Astrocyte of the spinal cord (primary cell): Measurements from ENCODE around the gene C13orf42.

Experiments
- DNase-seq: peaks from one replicate; pipeline ENCODE4 v3.0.0; 2011; ENCODE audit warnings: low read depth, low spot score
- H3K4me3 ChIP-seq: 2 replicates; pipeline ENCODE4 v1.5.1; 2011; ENCODE audit warnings: low read depth, mild to moderate bottlenecking, low read length, moderate library complexity
- CTCF ChIP-seq: IDR thresholded peaks from 2 replicates; pipeline ENCODE4 v1.5.1; 2012; ENCODE audit warnings: low read depth, mild to moderate bottlenecking, low read length, inconsistent platforms
- in situ Hi-C: cut with HindIII; loops from 2 replicates; pipeline ENCODE4 v1.10.0; 2017; ENCODE audit warnings: low sequenced_read_pairs

Gene C13orf42

DNA sequence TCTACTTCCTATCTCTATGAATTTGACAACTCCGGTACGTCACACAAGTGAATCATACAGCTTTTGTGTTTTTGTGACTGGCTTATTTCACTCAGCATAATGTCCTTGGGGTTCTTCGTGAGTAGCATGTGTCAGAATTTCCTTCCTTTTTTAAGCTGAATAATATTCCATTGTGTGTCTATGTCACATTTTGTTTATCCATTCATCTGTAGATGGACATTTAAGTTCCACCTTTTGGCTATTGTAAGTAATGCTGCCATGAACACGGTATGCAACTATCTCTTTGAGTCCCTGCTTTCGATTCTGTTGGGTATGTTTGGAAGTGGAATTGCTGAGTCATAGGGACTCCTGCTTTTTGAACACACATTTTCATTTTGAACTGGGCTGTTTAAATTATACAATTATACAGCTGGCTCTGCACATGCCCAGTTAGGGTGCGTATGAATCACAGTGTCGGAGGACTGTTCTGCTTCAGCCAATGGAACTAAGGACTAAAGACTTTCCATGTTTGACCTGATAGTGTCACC, 43.0 kb upstream of the C13orf42 start:
- peak; percentile 32 for DNase-seq
- no peak for TF ChIP-seq CTCF
- in situ Hi-C loops = no loop called here
- H3K4me3 ChIP-seq = no peak overlapping the region

DNA sequence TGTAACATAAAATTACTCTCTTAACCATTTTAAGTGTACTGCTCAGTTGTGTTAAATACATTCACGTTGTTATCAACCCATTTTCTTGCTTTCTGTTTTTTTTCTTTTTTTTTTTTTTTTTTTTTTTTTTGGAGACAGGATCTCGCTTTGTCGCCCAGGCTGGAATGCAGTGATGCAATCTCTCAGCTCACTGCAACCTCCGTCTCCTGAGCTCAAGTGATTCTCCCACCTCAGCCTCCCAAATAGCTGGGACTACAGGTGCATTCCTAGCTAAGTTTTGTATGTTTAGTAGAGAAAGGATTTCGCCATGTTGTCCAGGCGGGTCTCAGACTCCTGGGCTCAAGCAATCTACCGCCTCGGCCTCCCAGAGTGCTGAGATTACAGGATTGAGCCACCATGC, 42.5 kb upstream of the C13orf42 start:
- in situ Hi-C loops = no loop called here

DNA sequence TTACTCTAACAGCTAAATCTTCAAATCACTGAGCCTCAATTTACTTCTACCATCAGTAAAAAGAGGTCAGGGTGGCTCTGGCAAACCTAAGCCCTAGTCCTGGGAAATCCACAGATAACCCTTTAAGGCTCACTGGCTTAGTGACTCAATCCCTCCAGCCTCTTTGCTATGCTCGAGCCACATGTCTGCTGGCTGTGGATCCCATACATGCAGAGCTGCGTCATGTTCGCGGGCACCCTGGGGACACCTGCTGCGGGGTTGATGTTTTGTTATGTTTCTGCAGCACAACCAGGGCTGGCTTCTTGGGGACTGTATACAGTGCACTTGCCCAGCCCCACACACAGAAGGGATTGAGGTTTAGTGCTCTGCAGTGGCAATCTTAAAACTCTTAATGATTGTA, 41.6 kb upstream of the C13orf42 start:
- in situ Hi-C loops = no loop called here
- TF ChIP-seq CTCF = no peak
- H3K4me3 ChIP-seq = no peak overlapping the region
- DNase-seq = no peak

More for the DNA sequence above, 42.5 kb upstream of the C13orf42 start:
- H3K4me3 ChIP-seq = no peak overlapping the region
- no peak for TF ChIP-seq CTCF
- DNase-seq = no peak

GRCh38 chr13:51151463-51151862, 40.4 kb upstream of the C13orf42 start:
- in situ Hi-C loops = no loop called here
- no peak overlapping the region for H3K4me3 ChIP-seq
- DNase-seq = no peak
- TF ChIP-seq CTCF = no peak

GRCh38 chr13:51148952-51149573, 38.0 kb upstream of the C13orf42 start:
- DNase-seq = peak; percentile 72
- no peak overlapping the region for H3K4me3 ChIP-seq
- peak; percentile 78 for TF ChIP-seq CTCF
- in situ Hi-C loops = no loop called here

DNA sequence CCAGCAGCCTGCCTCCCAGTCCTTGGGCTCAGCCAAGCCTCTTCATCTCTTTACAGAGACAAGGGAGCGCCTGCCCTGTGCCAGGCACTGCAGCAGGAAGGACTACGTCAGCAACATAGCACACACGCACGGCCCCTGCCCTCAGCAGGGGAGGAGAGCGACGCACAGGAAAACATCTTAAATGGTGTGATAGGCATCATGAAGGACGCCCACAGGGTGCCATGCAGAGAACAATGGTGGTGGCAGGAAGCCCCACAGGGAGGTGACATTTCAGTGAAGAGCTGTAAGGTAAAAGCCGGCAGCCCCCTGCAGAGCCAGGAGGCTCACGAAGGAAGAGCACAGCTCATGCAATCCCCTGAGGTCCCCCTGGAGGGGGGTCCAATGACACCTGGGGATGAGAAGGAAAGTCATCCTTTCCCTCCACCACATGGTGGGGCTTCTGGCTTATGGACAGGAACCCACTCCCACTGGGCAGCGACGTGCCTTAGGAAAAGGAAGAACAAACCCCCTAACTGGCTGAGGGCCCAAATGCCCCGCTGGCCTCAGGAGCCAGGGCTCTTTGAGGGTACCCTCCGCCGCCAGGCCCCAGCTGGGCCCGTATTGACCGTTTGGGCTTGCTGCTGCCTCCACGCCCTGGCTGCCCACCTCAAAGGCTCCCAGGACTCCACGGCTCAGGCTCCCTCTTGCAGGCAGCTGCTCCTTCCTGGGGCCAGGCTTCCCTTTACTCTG, 37.3 kb upstream of the C13orf42 start:
- in situ Hi-C loops = no loop called here
- TF ChIP-seq CTCF = no peak
- no peak overlapping the region for H3K4me3 ChIP-seq
- DNase-seq = peak; percentile 6
